GM12892 (cell line): ENCODE data around the gene FBXW4.

Source experiments
- DNase-seq: peaks from one replicate; pipeline ENCODE4 v3.0.0; 2011; ENCODE audit not compliant: insufficient read length
- FAIRE-seq: peaks from 2 replicates; lab custom pipeline; 2011; peaks lifted over from hg19 to GRCh38; lab: Jason Lieb, UNC
- POLR2A ChIP-seq: IDR thresholded peaks from 2 replicates; pipeline ENCODE4 v1.6.1; 2011; ENCODE audit warnings: low read depth, low read length, control low read depth
- POLR2AphosphoS5 ChIP-seq: IDR thresholded peaks from 2 replicates; pipeline ENCODE4 v1.6.1; 2011; ENCODE audit warnings: low read depth, low read length, control low read depth
- TAF1 ChIP-seq: IDR thresholded peaks from 2 replicates; pipeline ENCODE4 v1.6.1; 2011; ENCODE audit warnings: low read depth, mild to moderate bottlenecking, control low read depth, low read length, borderline replicate concordance

FBXW4 gene

GRCh38 chr10:101693978-101694673, 844 bp downstream of the FBXW4 start:
- TF ChIP-seq POLR2AphosphoS5 (peak; percentile 84), POLR2A (peak; percentile 66), TAF1 (peak; percentile 55; the same call in 1 of the 2 replicates)
- FAIRE-seq (peak; percentile 85), DNase-seq (peak; percentile 58)

GRCh38 chr10:101693651-101693977, 1.4 kb downstream of the FBXW4 start:
- TF ChIP-seq TAF1 (no peak), POLR2A (no peak), POLR2AphosphoS5 (no peak)
- DNase-seq = no peak
- FAIRE-seq = peak; percentile 14

GRCh38 chr10:101691081-101691480, 3.9 kb downstream of the FBXW4 start:
- TF ChIP-seq POLR2A = no peak
- TF ChIP-seq TAF1 = no peak
- TF ChIP-seq POLR2AphosphoS5 = no peak
- no peak for DNase-seq
- no peak for FAIRE-seq

- DNase-seq (no peak), FAIRE-seq (peak; percentile 63)
- TF ChIP-seq TAF1 (no peak), POLR2A (no peak), POLR2AphosphoS5 (no peak)
Measured at GRCh38 chr10:101690461-101690860, 4.5 kb downstream of the FBXW4 start.

- DNase-seq (no peak), FAIRE-seq (no peak)
- TF ChIP-seq TAF1 (no peak), POLR2A (no peak)
Measured at GRCh38 chr10:101687071-101687658, 7.8 kb downstream of the FBXW4 start.

GRCh38 chr10:101686133-101686925, 8.6 kb downstream of the FBXW4 start:
- peak; percentile 46 for FAIRE-seq
- DNase-seq = no peak
- no peak for TF ChIP-seq POLR2AphosphoS5
- no peak for TF ChIP-seq TAF1
- TF ChIP-seq POLR2A = no peak

GRCh38 chr10:101684782-101685181, 10.2 kb downstream of the FBXW4 start:
- FAIRE-seq (peak; percentile 42), DNase-seq (no peak)
- no peak for TF ChIP-seq POLR2AphosphoS5
- no peak for TF ChIP-seq POLR2A
- no peak for TF ChIP-seq TAF1

GRCh38 chr10:101683276-101683675, 11.7 kb downstream of the FBXW4 start:
- TF ChIP-seq POLR2A (no peak), POLR2AphosphoS5 (no peak), TAF1 (no peak)
- DNase-seq (no peak), FAIRE-seq (peak; percentile 38)

- DNase-seq (no peak), FAIRE-seq (peak; percentile 51)
- TF ChIP-seq POLR2AphosphoS5 (no peak), POLR2A (no peak), TAF1 (no peak)
Measured at GRCh38 chr10:101682172-101682825, 12.7 kb downstream of the FBXW4 start.

- FAIRE-seq = no peak
- no peak for DNase-seq
- TF ChIP-seq POLR2A (no peak), TAF1 (no peak), POLR2AphosphoS5 (no peak)
Measured at GRCh38 chr10:101676565-101676964, 18.4 kb downstream of the FBXW4 start.

GRCh38 chr10:101675115-101675514, 19.9 kb downstream of the FBXW4 start:
- no peak for TF ChIP-seq TAF1
- no peak for TF ChIP-seq POLR2AphosphoS5
- TF ChIP-seq POLR2A = no peak
- no peak for FAIRE-seq
- DNase-seq = no peak
